Measurements from ENCODE around the gene ALAS1.

ALAS1 gene

DNA sequence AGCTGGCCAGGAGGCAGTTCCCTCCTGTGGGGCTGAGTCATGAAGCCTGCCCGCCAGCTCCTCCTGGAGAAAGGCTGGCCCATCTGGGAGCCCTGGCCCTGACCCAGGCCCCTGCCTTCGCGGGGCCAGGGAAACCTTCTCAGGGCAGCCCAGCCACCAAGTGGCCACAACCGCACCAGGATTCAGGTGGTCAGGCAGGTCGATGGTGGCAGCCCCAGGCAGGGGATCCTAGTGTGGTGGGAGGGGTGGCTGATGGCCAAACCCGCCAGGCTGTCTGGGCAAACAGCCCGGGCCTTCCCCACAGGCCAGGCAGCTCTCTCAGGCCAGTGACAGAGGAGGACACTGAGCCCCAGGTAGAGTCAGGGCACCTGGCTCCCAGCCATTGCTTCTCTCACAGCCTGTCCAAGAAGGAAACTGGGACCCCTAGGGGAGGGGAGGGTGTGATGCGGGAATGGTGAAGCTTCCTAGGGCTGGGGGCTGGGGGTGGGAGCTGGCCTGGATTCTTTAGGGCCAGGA, 39.8 kb downstream of the ALAS1 start:
- no peak for DNase-seq

GRCh38 chr3:52238193-52238760, 40.3 kb downstream of the ALAS1 start:
- DNase-seq = no peak

- peak; percentile 87 for DNase-seq
These were observed 41.1 kb downstream of the ALAS1 start, which contains the start of gene TWF2 for GRCh38 chr3:52238761-52239701. TSS of gene TWF2 (minus strand) at chr3:52239158. CDS start at chr3:52239016, 142 bp downstream.

- DNase-seq = peak; percentile 84
These were observed 42.3 kb downstream of the ALAS1 start for GRCh38 chr3:52240059-52240885.

DNA sequence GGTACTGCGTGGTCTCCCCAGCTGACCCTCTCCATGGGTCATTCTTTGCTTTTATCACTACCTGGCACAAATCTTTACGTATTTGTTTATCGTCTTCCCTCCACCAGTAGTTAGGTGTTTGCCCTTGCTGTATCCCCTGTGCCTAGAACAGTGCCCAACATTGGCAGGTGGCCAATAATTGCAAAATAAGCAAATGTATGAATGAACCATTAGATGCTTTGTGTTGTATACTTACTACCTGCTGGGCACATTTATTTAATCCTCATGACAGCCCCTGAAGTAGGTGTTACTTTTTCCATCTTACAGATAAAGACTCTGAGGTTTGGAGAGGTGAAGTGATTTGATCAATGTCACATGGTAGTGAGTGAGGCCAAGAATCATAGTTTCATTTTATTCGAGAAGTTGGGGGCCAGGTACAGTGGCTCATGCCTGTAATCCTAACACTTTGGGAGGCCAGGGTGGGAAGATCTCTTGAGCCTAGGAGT, 43.0 kb downstream of the ALAS1 start:
- DNase-seq = peak; percentile 36

DNA sequence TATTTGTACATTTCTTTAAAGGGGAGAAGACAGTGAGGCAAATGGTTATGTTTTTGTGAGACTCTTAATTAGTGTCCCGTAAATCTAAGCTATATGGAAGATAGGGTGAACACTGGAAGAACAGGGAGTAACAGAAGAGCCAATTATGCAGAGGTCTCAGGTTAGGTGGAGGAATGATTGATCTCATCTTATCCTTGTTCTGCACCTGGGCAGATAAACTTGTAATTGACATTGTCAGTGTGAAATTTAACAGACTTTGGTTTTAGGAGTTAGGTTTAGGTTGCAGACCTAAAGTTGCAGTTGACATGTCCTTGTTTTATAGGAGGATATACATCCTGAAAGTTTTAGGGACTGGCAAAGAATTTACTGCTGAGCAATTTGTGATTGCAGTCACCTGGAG, 44.1 kb downstream of the ALAS1 start:
- no peak for DNase-seq

- peak; percentile 88 for DNase-seq
These were observed 46.0 kb downstream of the ALAS1 start for GRCh38 chr3:52243791-52244628.

- peak; percentile 52 for DNase-seq
These were observed 47.6 kb downstream of the ALAS1 start, which contains the start of gene PPM1M for GRCh38 chr3:52245322-52246263. TSS of gene PPM1M (plus strand) at chr3:52245759. CDS start at chr3:52245825, 66 bp downstream.

GRCh38 chr3:52246264-52246620, 48.3 kb downstream of the ALAS1 start:
- no peak for DNase-seq

- DNase-seq = no peak
These were observed 48.9 kb downstream of the ALAS1 start for GRCh38 chr3:52246728-52247408.

GRCh38 chr3:52247409-52248164, 49.6 kb downstream of the ALAS1 start:
- DNase-seq = no peak

DNA sequence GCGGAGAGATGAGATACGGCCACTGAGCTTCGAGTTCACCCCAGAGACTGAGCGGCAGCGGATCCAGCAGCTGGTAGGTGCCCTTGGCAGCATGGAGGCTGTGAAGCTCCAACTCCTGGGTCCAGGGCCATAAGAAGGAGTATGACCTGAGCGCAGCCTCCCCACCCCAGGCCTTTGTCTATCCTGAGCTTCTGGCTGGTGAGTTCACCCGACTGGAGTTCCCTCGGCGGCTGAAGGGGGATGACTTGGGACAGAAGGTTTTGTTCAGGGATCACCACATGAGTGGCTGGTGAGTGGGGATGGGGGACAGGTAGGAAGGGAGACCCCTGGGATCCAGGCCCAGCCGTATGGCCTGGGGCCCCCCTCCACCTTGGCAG, 50.2 kb downstream of the ALAS1 start:
- no peak for DNase-seq

DNA sequence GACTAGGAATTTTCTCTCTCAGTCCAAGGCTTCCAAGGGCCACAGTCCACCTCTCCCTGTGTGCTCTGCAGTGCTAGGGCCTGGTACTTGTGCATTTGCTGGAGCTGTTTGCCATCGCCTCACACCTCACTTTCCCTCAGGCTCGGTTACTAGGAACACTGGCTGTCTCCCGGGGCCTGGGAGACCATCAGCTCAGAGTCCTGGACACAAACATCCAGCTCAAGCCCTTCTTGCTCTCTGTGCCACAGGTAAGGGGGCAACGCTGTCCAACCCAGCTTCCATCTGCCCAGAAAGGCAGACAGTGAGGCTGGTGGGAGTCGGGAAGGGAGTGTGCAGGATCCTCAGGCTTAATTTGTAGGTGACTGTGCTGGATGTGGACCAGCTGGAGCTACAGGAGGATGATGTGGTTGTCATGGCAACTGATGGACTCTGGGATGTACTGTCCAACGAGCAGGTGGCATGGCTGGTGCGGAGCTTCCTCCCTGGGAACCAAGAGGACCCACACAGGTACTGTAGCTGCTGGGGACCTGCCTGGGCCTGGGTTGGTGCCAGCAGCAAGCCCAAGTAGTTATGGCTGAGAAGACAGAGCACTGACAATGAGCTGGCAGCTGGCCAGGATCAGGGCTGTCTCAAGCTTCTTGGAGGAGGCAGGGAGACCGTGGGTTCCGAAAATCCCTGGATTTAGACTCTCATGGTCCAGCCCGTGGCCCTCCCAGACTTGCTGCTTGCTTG, 51.0 kb downstream of the ALAS1 start:
- DNase-seq = no peak

- DNase-seq = no peak
These were observed 51.7 kb downstream of the ALAS1 start for GRCh38 chr3:52249683-52250082.

DNA sequence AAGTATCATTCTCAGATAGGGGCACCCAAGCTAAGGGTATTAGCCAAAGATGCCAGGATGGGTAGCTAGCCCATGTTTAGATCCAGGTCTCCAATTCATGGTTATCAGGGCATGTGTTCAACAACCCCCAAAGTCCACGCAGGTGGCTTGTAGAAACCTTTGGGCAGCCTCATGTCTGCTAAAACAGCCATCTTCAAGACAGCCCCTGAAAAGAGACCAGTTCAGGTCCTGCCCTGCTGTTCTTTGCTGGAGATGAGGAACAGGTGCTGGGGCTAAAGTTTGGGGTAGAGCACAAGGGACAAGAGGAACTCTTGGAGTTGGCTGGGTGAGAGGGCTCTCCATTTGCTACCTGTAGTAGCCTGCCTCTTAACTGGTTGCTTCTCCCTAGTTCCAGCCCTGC, 52.2 kb downstream of the ALAS1 start:
- no peak for DNase-seq

GRCh38 chr3:52253314-52254304, 55.6 kb downstream of the ALAS1 start:
- peak; percentile 89 for DNase-seq

DNA sequence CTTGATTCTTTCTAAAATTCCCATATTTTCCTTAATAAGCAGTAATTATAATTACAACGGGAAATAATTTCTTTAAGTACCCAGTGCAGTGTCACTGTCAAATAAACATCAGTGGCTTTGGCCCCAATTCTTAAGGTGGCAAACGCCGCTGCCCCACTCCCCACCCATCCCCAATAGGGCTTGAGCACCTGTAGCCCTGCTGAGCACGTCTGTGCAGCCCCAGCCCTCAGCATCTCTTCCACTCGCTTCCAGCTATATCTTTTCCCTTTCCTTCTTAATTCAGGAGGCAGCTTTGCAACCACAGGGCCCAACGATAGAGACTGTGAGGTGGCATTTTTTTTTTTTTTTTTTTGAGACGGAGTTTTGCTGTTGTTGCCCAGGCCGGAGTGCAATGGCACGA, 56.6 kb downstream of the ALAS1 start:
- DNase-seq = no peak

All from activated CD4-positive, alpha-beta T cell treated with anti-CD3 and anti-CD28 coated beads, Interleukin-2, amount 50 U/mL, for 16 hours (primary cell).